Fibroblast of lung (primary cell): ENCODE measurements around the gene GABPA. TPM values are rescaled to one million over a fixed set of nuclear protein-coding genes. Genes with fewer than 3 reads are reported as not detected.
A peak's percentile ranks its signal among the peaks of the same experiment; 100 is the strongest.
"Not testable (repeated sequence)": the region's sequence is repeated elsewhere in the genome, so short reads cannot be mapped to it uniquely, and the experiment has no call there.

Experiments used
- DNase-seq, 2 donors: peaks; one replicate each; pipeline versions ENCODE4 v3.0.0 to v3.0.0-alpha.2; 2010; ENCODE audit warnings: low read depth in 2 of 2
- H2AFZ ChIP-seq: 2 replicates; pipeline ENCODE4 v1.5.1; 2012; ENCODE audit warnings: low read length, control low read depth, inconsistent platforms
- H3K27ac ChIP-seq: 2 replicates; pipeline ENCODE4 v1.5.1; 2011; ENCODE audit warnings: low read length, control low read depth; ENCODE audit not compliant: insufficient read depth
- H3K27me3 ChIP-seq: 2 replicates; pipeline ENCODE4 v1.5.1; 2011; ENCODE audit warnings: mild to moderate bottlenecking, low read length; ENCODE audit not compliant: control insufficient read depth, insufficient read depth
- H3K36me3 ChIP-seq: 2 replicates; pipeline ENCODE4 v1.5.1; 2011; ENCODE audit warnings: low read length; ENCODE audit not compliant: control insufficient read depth, insufficient read depth
- H3K4me1 ChIP-seq: 2 replicates; pipeline ENCODE4 v1.5.1; 2011; ENCODE audit warnings: low read length; ENCODE audit not compliant: control insufficient read depth, insufficient read depth; ENCODE audit errors: extremely low read depth
- H3K4me2 ChIP-seq: 2 replicates; pipeline ENCODE4 v1.5.1; 2011; ENCODE audit warnings: low read length, control low read depth; ENCODE audit not compliant: insufficient read depth; ENCODE audit errors: extremely low read depth
- H3K4me3 ChIP-seq, 4 experiments: fragments of 200-600 bp in 1 of 4; sonication (generic) in 1 of 4; replicated peaks in 1 of 4; 2 replicates each; pipeline ENCODE4 v1.5.1; 2011 to 2016; ENCODE audit warnings: low read length in 4 of 4, low read depth in 3 of 4, mild to moderate bottlenecking in 3 of 4, control low read depth in 2 of 4, inconsistent platforms in 1 of 4, mixed read lengths in 1 of 4; ENCODE audit not compliant: insufficient read depth in 1 of 4; ENCODE audit errors: control extremely low read depth in 1 of 4
- H3K79me2 ChIP-seq: 2 replicates; pipeline ENCODE4 v1.5.1; 2012; ENCODE audit warnings: mild to moderate bottlenecking, low read length, inconsistent platforms; ENCODE audit not compliant: control insufficient read depth, insufficient read depth
- H3K9ac ChIP-seq: 2 replicates; pipeline ENCODE4 v1.5.1; 2011; ENCODE audit warnings: mild to moderate bottlenecking, low read length, control low read depth; ENCODE audit not compliant: insufficient read depth
- H3K9me3 ChIP-seq: 2 replicates; pipeline ENCODE4 v1.5.1; 2012; ENCODE audit warnings: low read depth, low read length; ENCODE audit not compliant: control insufficient read depth, insufficient read depth
- H4K20me1 ChIP-seq: 2 replicates; pipeline ENCODE4 v1.5.1; 2011; ENCODE audit warnings: low read length; ENCODE audit not compliant: control insufficient read depth, insufficient read depth; ENCODE audit errors: extremely low read depth
- EZH2 ChIP-seq: IDR thresholded peaks from 2 replicates; pipeline ENCODE4 v1.5.1; 2012; ENCODE audit warnings: low read length, control low read depth, mild to moderate bottlenecking; ENCODE audit errors: missing control alignments
- polyA plus RNA-seq, 2 donors: library from polyadenylated mRNA; depleted of rRNA in 1 of 2; stranded (reverse) in 1 of 2; unstranded in 1 of 2; fragments of >200 nt; gene quantifications; 2 replicates each; pipeline ENCODE4 v1.2.1, GENCODE V29; 2011 to 2012; ENCODE audit warnings: missing spikeins in 1 of 2
- total RNA-seq: library from RNA; depleted of rRNA; stranded (reverse); fragments of >200 nt; gene quantifications from 2 replicates; pipeline ENCODE4 v1.2.1, GENCODE V29; 2014
- TF ChIP-seq, protein P1 (sequence below), 2 donors: IDR thresholded peaks in 1 of 2; conservative IDR thresholded peaks in 1 of 2; 1 replicate in 1 of 2; 2 replicates in 1 of 2; pipeline ENCODE4 v1.5.1; 2011 to 2012; ENCODE audit warnings: low read length in 2 of 2, control low read depth in 1 of 2, inconsistent platforms in 1 of 2, low read depth in 1 of 2, mild to moderate bottlenecking in 1 of 2

GABPA gene
- total and polyA plus RNA-seq, 2 donors (not counting 1 experiment from before 2014, with no cell fraction given), result 20.5 to 28.6 TPM

DNA sequence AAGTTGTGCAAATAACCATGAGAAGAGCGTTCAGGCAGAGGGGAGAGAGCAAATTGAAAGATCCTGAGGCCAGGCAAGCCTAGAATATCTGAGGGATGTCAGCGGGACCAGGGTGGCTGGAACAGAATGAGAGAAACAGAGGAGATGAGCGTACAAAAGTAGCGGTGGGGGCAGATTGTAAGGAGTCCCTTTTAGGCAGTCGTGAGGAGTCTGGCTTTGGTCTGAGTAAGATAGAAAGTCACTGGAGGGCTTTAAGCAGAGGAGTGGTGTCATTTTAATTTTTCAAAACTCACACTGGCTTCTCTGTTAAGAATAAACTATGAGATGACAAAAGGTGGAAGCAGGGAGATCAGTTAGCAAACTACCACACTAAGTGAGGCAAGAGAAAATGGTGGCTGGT is 24.2 kb upstream of the GABPA start:
- Histone ChIP-seq H3K36me3 (no peaks in the 10 kb centered on the region), H4K20me1 (no peaks in the 10 kb centered on the region), H3K4me2 (no peak overlapping the region), H3K79me2 (no peaks in the 10 kb centered on the region), H3K27me3 (no peaks in the 10 kb centered on the region), H3K9ac (no peak overlapping the region), H3K9me3 (no peaks in the 10 kb centered on the region), H3K27ac (no peak overlapping the region), H2AFZ (no peak overlapping the region), H3K4me3 (no peak overlapping the region), H3K4me1 (no peaks in the 10 kb centered on the region)
- TF ChIP-seq, protein P1, sequence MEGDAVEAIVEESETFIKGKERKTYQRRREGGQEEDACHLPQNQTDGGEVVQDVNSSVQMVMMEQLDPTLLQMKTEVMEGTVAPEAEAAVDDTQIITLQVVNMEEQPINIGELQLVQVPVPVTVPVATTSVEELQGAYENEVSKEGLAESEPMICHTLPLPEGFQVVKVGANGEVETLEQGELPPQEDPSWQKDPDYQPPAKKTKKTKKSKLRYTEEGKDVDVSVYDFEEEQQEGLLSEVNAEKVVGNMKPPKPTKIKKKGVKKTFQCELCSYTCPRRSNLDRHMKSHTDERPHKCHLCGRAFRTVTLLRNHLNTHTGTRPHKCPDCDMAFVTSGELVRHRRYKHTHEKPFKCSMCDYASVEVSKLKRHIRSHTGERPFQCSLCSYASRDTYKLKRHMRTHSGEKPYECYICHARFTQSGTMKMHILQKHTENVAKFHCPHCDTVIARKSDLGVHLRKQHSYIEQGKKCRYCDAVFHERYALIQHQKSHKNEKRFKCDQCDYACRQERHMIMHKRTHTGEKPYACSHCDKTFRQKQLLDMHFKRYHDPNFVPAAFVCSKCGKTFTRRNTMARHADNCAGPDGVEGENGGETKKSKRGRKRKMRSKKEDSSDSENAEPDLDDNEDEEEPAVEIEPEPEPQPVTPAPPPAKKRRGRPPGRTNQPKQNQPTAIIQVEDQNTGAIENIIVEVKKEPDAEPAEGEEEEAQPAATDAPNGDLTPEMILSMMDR (conservative IDR thresholded peaks at IDR 0.05 in 1 of 2, IDR thresholded peaks at IDR 0.05 in 1 of 2; ENCODE audit: low read depth in 1 of 2, low read length in 2 of 2), result no peak
- no peak for TF ChIP-seq EZH2
- DNase-seq, result no peak

DNA sequence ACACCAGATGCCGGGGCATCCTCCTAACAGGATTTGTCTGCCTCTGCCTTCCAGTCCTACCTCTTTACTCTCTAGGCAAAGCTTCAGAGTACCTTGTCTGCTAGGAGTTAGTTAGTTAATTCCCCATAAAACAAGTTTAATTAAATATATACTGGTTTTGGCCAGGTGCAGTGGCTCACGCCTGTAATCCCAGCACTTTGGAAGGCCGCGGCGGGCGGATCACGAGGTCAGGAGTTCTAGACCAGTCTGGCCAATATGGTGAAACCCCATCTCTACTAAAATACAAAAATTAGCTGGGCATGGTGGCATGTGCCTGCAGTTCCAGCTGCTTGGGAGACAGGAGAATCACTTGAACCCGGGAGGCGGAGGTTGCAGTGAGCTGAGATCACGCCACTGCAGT is 20.7 kb upstream of the GABPA start:
- H3K9ac ChIP-seq, H3K4me2 ChIP-seq, H3K36me3 ChIP-seq, H3K27ac ChIP-seq, H3K79me2 ChIP-seq, H3K9me3 ChIP-seq, H3K4me1 ChIP-seq, H2AFZ ChIP-seq, H4K20me1 ChIP-seq, H3K4me3 ChIP-seq, DNase-seq, H3K27me3 ChIP-seq: not testable (repeated sequence)

DNA sequence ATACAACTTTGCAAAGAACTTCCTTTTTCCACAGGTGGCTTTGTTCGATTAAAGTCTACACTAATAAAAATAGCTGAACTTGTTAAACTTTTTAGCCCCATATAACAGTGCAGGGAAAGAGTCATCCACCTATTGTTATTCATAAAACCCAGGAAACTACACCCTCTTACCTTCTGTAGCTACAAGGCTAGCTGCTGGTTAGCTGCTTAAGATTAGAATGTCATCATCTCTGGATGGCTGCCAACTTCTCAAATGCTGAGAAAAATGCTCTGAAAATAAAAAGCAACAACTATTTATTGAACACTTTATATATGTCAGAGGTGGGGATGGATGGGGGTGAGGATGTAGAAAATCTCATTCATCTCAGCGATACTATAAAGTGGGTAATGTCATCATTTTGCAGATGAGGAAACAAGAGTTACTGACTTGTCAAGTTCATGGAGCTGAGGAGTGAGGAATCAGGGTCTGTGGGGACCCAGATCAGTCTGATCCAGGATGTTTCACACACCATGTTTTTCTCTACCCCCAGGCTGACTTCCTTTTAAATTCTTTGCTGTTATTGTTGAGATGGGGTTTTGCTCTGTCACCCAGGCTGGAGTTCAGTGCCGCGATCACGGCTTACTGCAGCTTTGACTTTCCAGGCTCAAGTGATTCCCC is 17.2 kb upstream of the GABPA start:
- peak; percentile 37 to 55 for DNase-seq
- no peaks in the 10 kb centered on the region for H3K36me3 ChIP-seq
- H3K9ac ChIP-seq, result no peak overlapping the region
- no peaks in the 10 kb centered on the region for H4K20me1 ChIP-seq
- H3K4me3 ChIP-seq, result no peak overlapping the region
- TF ChIP-seq, protein P1 (conservative IDR thresholded peaks at IDR 0.05 in 1 of 2, IDR thresholded peaks at IDR 0.05 in 1 of 2; ENCODE audit: low read depth in 1 of 2, low read length in 2 of 2), result no peak
- no peak for TF ChIP-seq EZH2
- no peak overlapping the region for H3K27ac ChIP-seq
- no peaks in the 10 kb centered on the region for H3K4me1 ChIP-seq
- no peak overlapping the region for H3K4me2 ChIP-seq
- no peak overlapping the region for H2AFZ ChIP-seq
- no peaks in the 10 kb centered on the region for H3K79me2 ChIP-seq
- no peaks in the 10 kb centered on the region for H3K27me3 ChIP-seq
- H3K9me3 ChIP-seq, result no peaks in the 10 kb centered on the region
